ENCODE results near the gene HOXD4. TPM values are rescaled to one million over a fixed set of nuclear protein-coding genes. Genes with fewer than 3 reads are reported as not detected.

Gene HOXD4
- total RNA-seq, 1 donor from 2014 or later: 1.5 TPM

- DNase-seq: no peak
Measured at GRCh38 chr2:176188774-176189680, 37.7 kb downstream of the HOXD4 start.

GRCh38 chr2:176189681-176190641 lies 38.6 kb downstream of the HOXD4 start:
- DNase-seq: no peak

GRCh38 chr2:176192351-176192750 lies 41.0 kb downstream of the HOXD4 start:
- no peak for DNase-seq

- no peak for DNase-seq
Measured at GRCh38 chr2:176193048-176193447, 41.7 kb downstream of the HOXD4 start.

- DNase-seq: no peak
Measured at GRCh38 chr2:176199902-176200301, 48.6 kb downstream of the HOXD4 start.

GRCh38 chr2:176200971-176201370 lies 49.6 kb downstream of the HOXD4 start:
- DNase-seq: no peak

GRCh38 chr2:176202491-176202890 lies 51.1 kb downstream of the HOXD4 start:
- no peak for DNase-seq

Small RNAs within 50 kb of the gene (small RNA-seq; reads per million reads assigned to genes)
- gene MIR10B (ENCODE audit: low replicate concordance): 14,318 reads per million, percentile 100 among the genes with 10 or more reads in this experiment

Other genes with a start within 250 kb of the HOXD4 start
- gene LNPK, start 149.3 kb upstream of the HOXD4 start, total RNA-seq: 68.4 TPM
- not detected for gene EVX2, start 67.6 kb upstream of the HOXD4 start, total RNA-seq
- gene HOXD13, start 58.8 kb upstream of the HOXD4 start, total RNA-seq: not detected
- gene HOXD12, start 51.8 kb upstream of the HOXD4 start, total RNA-seq: not detected
- gene HOXD11, start 44.3 kb upstream of the HOXD4 start, total RNA-seq: not detected
- 0.62 TPM for gene HOXD10, start 34.8 kb upstream of the HOXD4 start, total RNA-seq
- gene HOXD9, start 28.8 kb upstream of the HOXD4 start, total RNA-seq: 1.8 TPM
- gene HOXD8, start 21.8 kb upstream of the HOXD4 start, total RNA-seq: 2.7 TPM
- gene HOXD3, start 5.8 kb downstream of the HOXD4 start, total RNA-seq: 1.9 TPM
- not detected for gene HOXD1, start 37.1 kb downstream of the HOXD4 start, total RNA-seq
- 28.3 TPM for gene MTX2, start 117.9 kb downstream of the HOXD4 start, total RNA-seq

Data from tongue (tissue), 3 donors.